GM19023 (cell line): ENCODE data around the gene GPATCH3.
"Not testable (repeated sequence)": the region's sequence is repeated elsewhere in the genome, so short reads cannot be mapped to it uniquely, and the experiment has no call there.

Source experiments
- ATAC-seq: cut with Tn5 transposase; IDR thresholded peaks from one replicate; pipeline ENCODE4 v1.9.1; 2021; ENCODE audit warnings: mild to moderate bottlenecking, moderate library complexity; ENCODE audit not compliant: unreplicated experiment

GPATCH3 gene

DNA sequence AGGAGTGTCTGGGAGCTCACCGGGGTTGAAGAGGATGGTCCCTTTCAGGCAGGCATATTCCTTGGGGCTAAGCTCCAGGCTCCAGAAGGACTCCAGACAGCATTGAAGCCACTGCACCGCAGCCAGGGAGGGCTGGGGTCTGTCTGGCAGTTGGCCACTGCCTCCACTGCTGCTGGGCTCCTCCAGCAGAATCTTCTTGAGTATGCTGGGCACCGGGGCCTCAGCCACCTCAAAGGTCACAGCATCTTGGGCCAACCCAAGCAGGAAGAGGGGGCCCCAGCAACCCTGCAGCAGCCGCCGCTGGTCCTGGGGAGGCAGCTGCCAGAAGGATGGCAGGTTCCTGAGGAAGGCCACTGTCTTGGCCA lies 13.1 kb upstream of the GPATCH3 start:
- ATAC-seq: no peak

DNA sequence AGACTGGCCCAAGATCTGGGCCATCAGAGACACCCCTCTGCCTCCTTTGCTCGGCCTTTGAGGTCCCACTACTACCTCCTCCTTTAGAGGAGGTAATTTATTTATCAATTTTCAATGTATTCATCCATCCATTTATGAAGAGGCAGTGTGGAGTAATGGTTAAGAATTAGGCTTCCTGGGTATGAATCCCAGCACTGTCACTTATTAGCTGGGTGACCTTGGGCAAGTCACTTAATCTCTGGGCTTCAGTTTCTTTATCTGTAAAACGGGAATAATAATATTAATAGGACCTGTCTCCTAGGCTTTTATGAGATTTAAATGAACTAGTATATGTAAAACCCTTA lies 11.9 kb upstream of the GPATCH3 start:
- ATAC-seq: no peak

DNA sequence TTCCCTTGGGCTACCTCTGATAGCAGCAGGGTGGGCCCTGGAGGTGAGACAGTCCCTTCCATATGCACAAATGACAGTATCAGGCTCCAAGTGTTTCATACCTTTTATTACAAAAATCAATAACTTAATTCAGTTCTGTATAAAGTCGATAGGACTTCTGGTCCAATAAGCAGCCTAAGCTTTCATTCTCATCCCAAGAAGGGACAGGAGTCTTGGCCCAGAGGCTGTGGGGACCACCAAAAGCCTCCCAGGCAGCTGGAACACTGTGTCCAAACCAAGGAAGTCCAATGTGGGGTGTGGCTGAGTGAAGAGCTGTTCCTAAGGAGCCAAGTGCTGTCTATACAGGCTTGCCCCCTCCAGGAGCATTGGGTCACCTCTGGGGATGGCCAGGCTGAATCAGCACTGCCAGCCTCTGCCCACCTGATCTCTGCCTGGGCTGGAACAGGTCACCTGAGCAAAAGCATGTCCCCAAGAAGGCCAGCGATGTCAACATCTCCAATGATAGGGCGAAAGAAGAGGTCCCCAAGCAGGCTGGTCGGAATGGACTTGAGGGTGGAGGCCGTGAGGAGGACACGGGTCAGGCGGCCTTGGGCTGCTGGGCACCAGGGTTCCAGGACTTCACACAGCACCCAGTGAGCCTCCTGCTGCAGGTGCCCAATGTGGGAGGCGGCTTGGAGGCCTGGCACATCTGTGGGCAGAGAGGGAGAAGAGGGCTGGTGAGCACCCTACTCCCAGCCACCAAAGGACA lies 11.3 kb upstream of the GPATCH3 start:
- ATAC-seq: no peak

DNA sequence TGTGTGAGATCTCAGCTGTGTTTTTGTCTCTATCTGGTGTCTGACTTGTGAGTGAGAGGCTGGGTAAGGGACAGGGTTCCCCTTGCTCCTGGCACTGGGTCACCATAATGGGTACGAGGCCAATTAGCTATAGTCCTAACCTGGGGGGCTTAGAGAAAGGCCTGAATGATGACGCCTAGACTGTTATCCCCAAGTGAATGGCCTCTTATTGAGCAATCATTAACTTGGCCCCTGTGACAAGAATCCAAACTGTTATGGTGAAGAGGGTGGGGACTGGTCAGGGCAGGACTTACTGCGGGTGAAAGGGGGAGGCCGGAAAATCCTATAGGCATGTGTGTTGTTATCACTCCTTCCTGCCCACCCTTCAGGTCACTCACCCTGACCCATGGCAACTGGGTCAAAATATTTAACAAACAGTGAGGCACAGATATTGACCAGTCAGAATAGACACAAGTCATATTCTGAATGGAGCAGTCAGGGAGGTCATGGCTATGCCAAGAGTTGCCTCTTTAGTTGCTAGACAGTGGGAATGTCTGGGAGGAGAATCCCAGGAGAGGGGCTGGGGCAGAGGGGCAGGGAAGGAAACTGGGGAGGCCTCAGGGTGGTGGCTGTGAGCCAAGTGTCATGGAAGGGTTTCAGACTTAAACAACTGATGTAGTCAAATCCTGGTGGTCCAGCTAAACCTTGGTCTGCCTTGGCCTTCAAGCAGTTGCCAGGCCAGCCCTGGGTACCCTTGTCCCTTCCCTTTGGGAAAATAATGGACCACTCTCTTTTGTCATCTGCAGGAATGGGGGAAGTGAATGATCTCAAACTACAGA lies 10.3 kb upstream of the GPATCH3 start:
- no peak for ATAC-seq

DNA sequence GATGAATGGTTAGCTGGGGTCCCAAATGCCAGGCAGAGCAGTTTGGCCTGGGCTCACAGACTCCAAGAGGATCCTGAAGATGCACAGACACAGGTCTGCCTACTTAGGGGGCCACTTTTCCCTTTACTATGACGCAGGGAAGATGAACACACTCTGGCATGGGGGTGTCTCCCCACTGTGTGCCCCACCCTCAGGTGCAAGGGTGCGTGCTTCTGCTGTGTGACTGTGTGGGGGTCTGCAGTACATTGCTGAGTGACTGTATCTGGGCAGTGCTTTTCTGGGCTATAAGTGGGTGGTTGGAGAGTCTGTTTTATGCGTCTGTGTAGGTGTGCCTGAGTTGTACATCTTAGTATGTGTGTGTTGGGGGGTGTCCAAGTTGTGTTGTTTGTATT lies 9.7 kb upstream of the GPATCH3 start:
- no peak for ATAC-seq

DNA sequence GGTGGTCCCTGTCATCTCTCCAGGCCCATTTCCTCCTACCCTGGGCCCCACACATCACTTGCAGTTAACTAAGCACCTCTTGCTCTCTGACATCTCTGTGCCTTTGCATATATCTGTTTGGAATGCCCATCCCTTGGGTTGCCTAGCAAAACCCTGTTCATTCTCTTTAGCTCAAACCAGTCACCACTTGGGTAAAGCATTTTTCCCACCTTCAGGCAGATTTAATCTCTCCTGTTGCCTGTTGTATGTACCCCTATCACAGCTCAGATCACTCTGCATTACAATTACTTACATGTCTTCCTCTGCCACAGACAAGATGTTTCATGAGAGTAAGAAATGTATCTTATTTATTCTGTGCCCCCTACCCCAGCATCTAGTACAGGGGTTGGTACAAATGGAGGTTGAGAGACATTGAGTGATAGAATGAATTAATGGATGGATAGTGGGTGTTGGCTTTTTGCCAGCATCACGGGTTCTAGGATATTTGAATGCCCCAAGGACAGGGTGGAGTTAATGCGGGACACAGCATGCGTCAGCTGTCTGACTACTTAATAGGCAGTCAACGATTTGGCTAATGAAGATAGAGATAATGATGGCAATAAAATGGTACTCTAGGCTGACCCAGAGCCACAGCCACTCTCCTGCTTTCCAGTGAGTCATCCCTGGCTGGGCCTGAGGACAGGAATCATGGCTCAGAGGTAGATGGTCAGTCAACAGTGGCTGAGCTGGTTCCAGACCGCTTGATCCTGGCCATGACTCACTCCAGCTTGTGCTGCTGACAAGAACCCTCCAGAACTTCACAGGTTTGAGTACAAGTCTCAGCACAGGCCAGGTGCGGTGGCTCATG lies 7.0 kb upstream of the GPATCH3 start:
- no peak for ATAC-seq

DNA sequence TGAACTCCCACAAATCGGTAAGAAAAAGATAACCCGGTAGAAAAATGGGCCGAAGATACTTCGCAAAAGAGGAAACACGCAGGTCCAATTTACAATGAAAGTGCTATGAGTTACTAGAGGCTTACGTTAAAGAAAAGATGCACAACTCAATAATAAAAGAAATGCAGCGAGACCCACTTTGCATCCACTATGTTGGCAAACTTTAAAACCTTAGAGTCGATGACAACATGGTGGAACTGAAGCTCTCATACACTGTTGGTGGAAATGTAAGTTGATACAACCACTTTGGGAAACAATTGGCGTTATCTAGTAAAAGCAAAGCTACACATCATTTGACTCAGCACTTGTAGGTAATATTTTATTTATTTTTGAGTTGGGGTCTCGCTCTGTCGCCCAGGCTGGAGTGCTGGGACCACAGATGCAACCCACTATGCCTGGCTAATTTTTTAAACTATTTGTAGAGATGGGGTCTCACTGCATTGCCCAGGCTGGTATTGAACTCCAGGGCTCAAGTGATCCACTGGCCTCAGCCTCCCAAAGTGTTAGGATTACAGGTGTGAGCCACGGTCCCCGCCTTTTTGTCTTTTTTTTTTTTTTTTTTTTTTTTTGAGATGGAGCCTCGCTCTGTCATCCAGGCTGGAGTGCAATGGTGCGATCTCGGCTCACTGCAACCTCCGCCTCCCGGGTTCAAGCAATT lies 696 bp upstream of the GPATCH3 start:
- no peak for ATAC-seq

DNA sequence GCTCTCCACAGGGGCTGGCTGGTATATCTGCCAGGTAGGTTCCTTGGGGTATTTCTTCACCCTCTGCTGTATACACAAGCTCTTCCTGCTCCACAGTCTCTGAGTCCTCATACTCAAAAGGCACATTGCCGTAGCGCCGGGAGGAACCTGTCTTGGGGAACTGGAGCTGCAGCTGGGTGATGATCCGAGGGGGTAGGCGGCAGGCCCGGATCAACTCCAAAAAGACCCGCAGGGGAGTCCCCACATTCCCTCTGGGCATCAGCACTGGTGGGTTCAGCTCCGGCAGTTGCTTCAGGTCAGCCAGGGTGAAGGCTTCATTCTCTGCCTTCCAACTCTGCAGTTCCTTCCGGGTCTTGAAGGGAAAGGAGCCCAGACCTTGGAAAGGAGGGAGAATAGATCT lies 2.9 kb downstream of the GPATCH3 start:
- ATAC-seq: no peak

DNA sequence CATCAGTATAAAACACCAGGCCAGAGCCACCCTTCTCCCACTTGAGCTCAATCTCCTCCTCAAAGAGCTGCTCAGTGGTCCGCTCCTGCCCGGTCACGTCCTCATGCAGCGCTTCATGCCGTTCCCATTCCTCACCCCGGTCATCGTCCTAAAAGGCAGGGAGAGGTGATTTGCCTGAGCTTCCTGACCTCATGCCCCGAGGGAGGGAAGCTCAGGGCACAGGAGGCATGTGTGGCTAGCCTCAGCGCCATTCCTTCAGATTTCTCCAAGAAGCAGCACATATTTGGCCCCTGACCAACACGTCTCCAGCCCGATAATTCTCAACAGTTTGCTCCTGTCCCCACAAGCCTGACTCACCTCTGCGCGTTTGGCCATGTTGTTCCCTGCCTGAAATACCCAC lies 6.0 kb downstream of the GPATCH3 start:
- ATAC-seq: no peak

DNA sequence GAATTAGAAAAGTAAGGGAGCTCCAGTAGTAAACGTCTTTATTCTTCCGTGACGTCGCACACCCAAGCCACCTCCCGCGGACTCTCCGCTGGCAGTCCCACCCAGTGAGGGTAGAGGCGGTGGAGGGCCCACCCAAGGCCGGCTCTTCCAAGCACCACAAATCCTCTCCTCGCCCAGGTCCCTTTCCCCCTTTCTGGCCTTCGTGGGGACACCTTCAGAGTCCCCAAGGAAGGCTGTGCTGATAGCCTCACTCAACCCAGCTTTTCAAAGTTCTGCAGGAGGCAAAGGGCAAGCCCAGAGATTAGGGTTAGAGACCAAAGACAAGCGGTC lies 9.8 kb downstream of the GPATCH3 start:
- peak; percentile 17 for ATAC-seq

DNA sequence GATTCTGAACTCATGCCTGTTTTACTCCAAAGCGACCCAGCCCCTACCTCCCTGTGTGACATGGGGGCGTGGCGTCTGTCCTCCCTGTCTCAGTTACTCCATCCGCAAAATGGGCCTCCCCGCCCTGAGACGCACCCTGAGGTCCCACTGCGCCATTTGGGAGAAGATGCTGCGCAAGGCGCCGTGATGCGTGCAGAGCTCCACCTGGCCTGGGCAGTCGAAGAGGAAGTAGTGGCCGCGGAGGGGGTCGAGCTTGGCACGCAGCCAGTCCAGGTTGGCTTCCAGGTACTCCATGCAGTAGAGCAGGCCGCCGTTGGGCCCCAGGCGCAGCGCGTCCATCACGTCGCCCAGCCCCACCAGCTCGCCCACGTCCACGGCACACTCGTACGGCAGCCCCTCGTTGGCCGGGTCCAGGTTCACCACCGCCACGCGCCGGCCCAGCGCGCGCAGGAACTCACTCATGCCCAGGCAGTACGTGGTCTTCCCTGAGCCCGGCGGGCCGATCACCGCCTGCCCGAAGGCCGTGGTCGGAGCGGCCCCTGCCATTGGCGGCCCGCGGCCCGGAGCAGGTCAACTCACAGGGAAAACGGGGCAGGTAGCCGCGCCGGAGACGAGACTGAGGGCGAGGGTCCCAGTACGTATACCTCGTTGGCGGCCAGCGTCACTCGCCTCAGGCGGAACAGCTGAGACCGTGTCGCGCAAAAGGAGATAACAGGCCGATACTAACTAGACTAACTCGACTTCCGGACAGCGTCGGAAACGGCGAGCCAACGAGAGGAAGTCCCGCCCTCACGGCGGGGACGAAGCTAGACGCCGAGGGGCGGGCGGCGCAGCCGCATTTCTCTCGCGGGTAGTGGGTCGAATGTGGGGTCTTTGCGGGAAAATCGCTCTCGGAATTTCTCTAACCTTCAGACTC lies 10.5 kb downstream of the GPATCH3 start, which contains the start of gene GPN2:
GPN2 (minus strand) TSS at position 733 of the 916 bp plus-strand sequence; CDS start at position 546, 187 bp downstream.
- ATAC-seq: peak; percentile 86

DNA sequence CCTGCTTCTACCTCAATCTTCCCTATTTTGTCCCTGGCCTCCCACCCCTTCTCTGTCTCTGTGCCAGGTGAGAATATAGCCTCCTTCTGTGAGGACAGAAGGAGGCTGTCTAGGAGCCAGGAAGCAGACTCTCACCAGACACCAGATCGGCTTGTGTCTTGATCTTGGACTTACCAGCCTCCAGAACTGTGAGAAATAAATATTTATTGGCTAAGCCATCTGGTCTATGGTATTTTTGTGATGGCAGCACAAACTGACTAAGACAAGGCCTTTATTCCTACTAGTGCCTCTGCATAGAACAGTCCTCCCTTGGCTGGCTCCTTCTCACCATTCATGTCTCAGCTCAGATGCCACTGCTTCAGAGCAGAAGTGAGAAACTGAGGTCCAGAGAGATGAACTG lies 12.0 kb downstream of the GPATCH3 start:
- no peak for ATAC-seq

DNA sequence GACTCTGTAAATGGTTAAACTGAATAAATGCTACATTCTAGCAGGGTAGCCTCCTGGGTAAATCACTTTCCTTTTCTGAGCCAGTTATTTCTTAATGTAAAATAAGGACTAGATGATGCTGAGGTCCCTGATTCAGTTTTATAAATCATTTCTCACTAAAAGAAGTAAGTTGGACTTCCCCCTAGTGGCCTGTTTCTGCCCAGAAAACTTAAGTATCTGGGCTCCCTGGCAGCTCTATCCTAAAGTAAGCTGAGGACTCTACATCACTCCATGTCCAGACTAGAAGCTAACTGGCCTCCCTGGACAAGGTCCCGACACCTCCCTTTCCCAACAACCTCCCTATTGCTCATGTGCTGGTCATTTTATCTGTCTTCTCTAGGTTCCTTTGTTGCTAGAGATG lies 13.1 kb downstream of the GPATCH3 start:
- ATAC-seq: no peak

DNA sequence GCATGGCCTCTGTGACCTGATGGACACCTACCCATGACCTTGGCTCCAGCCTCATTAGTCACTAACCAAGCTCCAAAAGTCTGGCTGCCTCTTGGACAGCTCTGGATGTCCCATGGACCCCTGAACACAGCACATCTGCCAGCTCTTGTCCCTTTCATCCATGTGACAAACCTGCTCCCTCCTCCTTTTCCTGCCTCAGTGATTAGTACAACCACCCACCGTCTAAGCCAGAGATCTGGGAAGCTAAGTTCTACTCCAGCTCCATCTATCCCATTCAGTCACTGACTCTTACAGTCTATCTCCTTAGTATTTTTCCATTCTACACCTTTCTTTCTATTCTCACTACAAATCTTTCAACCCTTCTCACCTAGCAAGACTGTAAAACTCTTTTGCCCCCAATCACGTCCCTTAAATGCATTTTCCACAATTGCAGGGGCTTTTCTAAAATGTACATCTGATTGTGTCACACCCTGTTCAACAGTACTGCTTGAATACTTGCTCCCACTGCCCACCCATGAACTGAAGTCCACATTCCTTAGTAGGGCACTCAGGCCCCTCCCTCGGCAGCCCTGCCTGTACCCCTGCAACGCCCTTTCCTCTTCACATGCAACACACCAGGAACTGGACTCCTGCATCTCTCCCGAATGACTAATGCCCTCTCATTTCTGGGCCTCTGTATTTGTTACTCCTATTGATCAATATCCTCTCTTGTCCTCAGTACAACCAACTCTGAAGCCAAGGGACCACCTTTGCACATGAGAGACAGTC lies 17.4 kb downstream of the GPATCH3 start:
- ATAC-seq: no peak

DNA sequence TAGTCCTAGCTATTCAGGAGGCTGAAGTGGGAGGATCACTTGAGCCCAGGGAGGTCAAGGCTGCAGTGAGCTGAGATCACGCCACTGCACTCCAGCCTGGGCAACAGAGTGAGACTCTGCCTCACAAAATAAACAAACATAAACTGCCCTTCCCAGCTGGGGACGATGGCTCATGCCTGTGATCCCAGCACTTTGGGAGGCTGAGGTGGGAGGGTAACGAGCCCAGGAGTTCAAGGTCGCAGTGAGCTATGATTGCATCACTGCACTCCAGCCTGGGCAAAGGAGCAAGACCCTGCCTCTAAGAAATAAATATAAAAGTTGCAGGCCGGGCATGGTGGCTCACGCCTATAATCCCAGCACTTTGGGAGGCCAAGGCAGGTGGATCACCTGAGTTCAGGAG lies 18.7 kb downstream of the GPATCH3 start:
- ATAC-seq: not testable (repeated sequence)

DNA sequence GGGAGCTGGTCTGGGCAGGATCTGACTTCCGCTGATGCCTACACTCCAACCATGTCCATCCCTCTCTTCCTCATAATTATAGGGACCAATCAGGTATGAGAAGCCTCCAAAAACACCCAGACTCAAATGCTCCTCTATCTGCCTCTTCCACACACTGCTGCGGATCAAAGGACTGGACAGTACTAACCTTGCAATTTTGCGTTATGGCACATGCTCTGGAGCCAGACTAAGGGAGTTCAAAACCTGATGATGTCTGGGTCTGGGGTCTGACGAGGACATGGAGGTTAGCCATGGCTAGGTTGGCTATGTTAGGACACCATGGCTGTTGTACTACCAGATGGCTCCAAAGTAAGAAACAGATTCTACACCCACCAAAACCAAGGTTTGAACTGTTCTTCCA lies 20.5 kb downstream of the GPATCH3 start:
- ATAC-seq: no peak

DNA sequence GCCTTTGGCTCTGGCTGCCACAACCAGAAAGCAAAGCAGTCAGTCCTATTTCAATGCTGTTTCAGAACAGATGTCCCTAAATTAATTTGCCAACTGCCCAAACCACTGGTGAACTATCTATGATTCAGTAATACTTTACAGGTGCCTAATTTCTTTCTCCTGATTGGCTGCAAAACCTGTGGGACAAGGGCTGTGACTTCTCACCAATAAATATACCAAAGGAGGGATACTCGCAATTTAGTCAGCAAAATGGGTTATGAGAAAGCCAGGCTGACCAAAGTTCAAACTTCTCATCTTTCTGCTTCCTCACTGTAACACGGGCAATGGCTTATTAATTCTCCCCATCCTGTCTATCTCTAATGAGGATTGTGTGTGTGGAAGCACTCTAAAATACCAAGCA lies 22.9 kb downstream of the GPATCH3 start:
- no peak for ATAC-seq

DNA sequence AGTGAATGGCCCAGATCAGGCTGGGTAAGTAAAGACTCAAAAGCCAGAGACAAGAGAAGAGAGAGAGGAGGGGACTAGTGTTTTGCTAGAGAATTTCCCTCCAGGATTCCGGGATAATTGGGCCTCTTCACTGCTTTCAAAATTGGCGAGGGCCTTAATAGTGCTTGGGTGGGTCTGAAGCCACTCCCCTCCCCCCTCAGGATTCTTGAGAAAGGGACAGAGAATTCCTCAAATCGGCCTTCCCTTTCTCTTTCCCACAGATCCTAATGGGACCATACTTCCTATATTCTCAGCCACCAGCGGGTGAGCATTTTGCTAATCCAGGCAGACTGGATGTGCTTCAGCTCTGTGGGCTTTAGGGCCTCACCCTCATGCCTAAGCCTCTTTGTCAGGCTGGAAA lies 25.4 kb downstream of the GPATCH3 start:
- ATAC-seq: no peak

DNA sequence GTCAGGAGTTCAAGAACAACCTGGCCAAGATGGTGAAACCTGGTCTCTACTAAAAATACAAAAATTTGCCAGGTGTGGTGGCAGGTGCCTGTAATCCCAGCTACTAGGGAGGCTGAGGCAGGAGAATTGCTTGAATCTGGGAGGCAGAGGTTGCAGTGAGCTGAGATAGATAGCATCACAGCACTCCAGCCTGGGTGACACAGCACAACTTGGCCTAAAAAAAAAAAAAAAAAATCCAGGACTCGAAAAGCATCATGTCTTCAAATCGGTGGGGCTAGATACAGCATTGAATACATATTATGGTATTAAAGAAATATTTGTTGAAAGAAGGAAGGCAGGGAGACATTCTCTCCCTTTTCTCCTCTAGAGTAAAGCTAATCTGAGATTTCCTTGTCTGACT lies 27.2 kb downstream of the GPATCH3 start:
- not testable (repeated sequence) for ATAC-seq
